HepG2 (cell line): ENCODE data around the gene RAB36.

ENCODE experiments used
- CC2D1A ChIP-seq: sonication (generic); formaldehyde crosslinking; IDR thresholded peaks from 2 replicates; pipeline ENCODE4 v1.8.1; 2023; ENCODE audit warnings: mild to moderate bottlenecking, missing genetic modification reagents
- CTCF ChIP-seq: sonication (generic); formaldehyde crosslinking; IDR thresholded peaks from 2 replicates; pipeline ENCODE4 v1.5.0; 2020; ENCODE audit warnings: mild to moderate bottlenecking, missing genetic modification reagents, moderate library complexity
- GRHL1 ChIP-seq: sonication (generic); formaldehyde crosslinking; conservative IDR thresholded peaks from 2 replicates; pipeline ENCODE4 v1.8.0; 2022; ENCODE audit warnings: missing genetic modification reagents
- POLR2A ChIP-seq, 2 experiments: IDR thresholded peaks; 2 replicates each; pipeline ENCODE4 v1.6.1; 2011; ENCODE audit warnings: low read depth in 2 of 2, low read length in 2 of 2, mild to moderate bottlenecking in 1 of 2, moderate library complexity in 1 of 2; ENCODE audit not compliant: insufficient read depth in 1 of 2
- SATB2 ChIP-seq: sonication (generic); formaldehyde crosslinking; IDR thresholded peaks from 2 replicates; pipeline ENCODE4 v1.5.0; 2020; ENCODE audit warnings: missing genetic modification reagents
- ZNF432 ChIP-seq: sonication (generic); formaldehyde crosslinking; IDR thresholded peaks from 2 replicates; pipeline ENCODE4 v1.5.0; 2020; ENCODE audit warnings: missing genetic modification reagents, mild to moderate bottlenecking, borderline replicate concordance

GRCh38 chr22:23192558-23192957, 47.3 kb downstream of the RAB36 start:
- TF ChIP-seq CC2D1A (CRISPR knock-in tag), result no peak
- no peak for TF ChIP-seq ZNF432 (CRISPR knock-in tag)
- TF ChIP-seq GRHL1, result no peak
- no peak for TF ChIP-seq SATB2 (CRISPR knock-in tag)
- TF ChIP-seq POLR2A (IDR thresholded peaks at IDR 0.05; ENCODE audit: insufficient read depth in 1 of 2, low read depth in 2 of 2, low read length in 2 of 2), result no peak
- TF ChIP-seq CTCF, result no peak
